Natural killer cell (primary cell): Measurements from ENCODE around the gene TMEM121B. TPM values are rescaled to one million over a fixed set of nuclear protein-coding genes. Genes with fewer than 3 reads are reported as not detected.

Experiments used
- ATAC-seq, 3 donors: fragments of 150-1000 bp in 2 of 3; fragments of 200-7000 bp in 1 of 3; cut with Tn5 transposase; 1 replicate in 1 of 3; 2 replicates in 2 of 3; pipeline ENCODE4 v1.10.0; 2021; ENCODE audit warnings: mild to moderate bottlenecking in 2 of 3, moderate library complexity in 2 of 3
- DNase-seq, 2 donors: peaks; one replicate each; pipeline versions ENCODE4 v3.0.0 to v3.0.0-alpha.2; 2013 to 2021; ENCODE audit warnings: mixed read lengths in 1 of 2
- H3K27ac ChIP-seq: one replicate; pipeline ENCODE4 v1.5.1; 2013; ENCODE audit warnings: mild to moderate bottlenecking, low read length
- H3K27me3 ChIP-seq: one replicate; pipeline ENCODE4 v1.6.1; 2013; ENCODE audit warnings: low read length; ENCODE audit not compliant: control insufficient read depth, insufficient read depth
- H3K36me3 ChIP-seq: one replicate; pipeline ENCODE4 v1.6.1; 2013; ENCODE audit warnings: low read length; ENCODE audit not compliant: control insufficient read depth, insufficient read depth
- H3K4me1 ChIP-seq: one replicate; pipeline ENCODE4 v1.6.1; 2013; ENCODE audit warnings: low read length; ENCODE audit not compliant: control insufficient read depth, insufficient read depth
- H3K4me3 ChIP-seq: one replicate; pipeline ENCODE4 v1.5.1; 2013; ENCODE audit warnings: low read length
- H3K9me3 ChIP-seq: one replicate; pipeline ENCODE4 v1.6.1; 2013; ENCODE audit warnings: low read length; ENCODE audit not compliant: control insufficient read depth, insufficient read depth
- H3K27ac Mint-ChIP-seq, 2 donors: one replicate each; pipeline ENCODE4 v1.8.0; 2022; ENCODE audit warnings: mild to moderate bottlenecking in 2 of 2, mixed read lengths in 2 of 2, moderate library complexity in 1 of 2
- H3K27me3 Mint-ChIP-seq, 2 donors: one replicate each; pipeline ENCODE4 v1.8.0; 2022; ENCODE audit warnings: low read depth in 2 of 2, mixed read lengths in 2 of 2
- H3K36me3 Mint-ChIP-seq: one replicate; pipeline ENCODE4 v1.8.0; 2022; ENCODE audit warnings: mixed read lengths
- H3K4me1 Mint-ChIP-seq, 2 donors: one replicate each; pipeline ENCODE4 v1.8.0; 2022; ENCODE audit warnings: mixed read lengths in 2 of 2
- H3K4me3 Mint-ChIP-seq: one replicate; pipeline ENCODE4 v1.8.0; 2022; ENCODE audit warnings: mild to moderate bottlenecking, moderate library complexity, mixed read lengths
- H3K9me3 Mint-ChIP-seq, 2 donors: one replicate each; pipeline ENCODE4 v1.8.0; 2022; ENCODE audit warnings: mixed read lengths in 2 of 2
- WGBS: methylation state at CpG from one replicate; pipeline ENCODE4 v1.1.7; 2013; ENCODE audit warnings: missing lambda C conversion rate; ENCODE audit not compliant: insufficient coverage; 5-methylcytosine and 5-hydroxymethylcytosine counted together
- intact Hi-C: fragments of 100-400 bp; cut with micrococcal nuclease; formaldehyde crosslinking; loops from one replicate; pipeline ENCODE4 v1.14.2; 2022
- total RNA-seq, 4 donors: library from RNA; stranded (reverse); fragments of 120-200 nt in 1 of 4; gene quantifications; one replicate each; pipeline versions ENCODE4 v1.2.3 to v1.2.4, GENCODE V29; 2013 to 2022
- TF ChIP-seq, protein P1 (sequence below): fragments of 200-600 bp; IDR thresholded peaks from one replicate; pipeline ENCODE4 v1.8.0; 2022; ENCODE audit warnings: antibody characterized with exemption

Gene TMEM121B
- total RNA-seq, 3 donors from 2014 or later (not counting 1 experiment from before 2014, with no cell fraction given): 0.18 to 0.35 TPM; not detected in 1

DNA sequence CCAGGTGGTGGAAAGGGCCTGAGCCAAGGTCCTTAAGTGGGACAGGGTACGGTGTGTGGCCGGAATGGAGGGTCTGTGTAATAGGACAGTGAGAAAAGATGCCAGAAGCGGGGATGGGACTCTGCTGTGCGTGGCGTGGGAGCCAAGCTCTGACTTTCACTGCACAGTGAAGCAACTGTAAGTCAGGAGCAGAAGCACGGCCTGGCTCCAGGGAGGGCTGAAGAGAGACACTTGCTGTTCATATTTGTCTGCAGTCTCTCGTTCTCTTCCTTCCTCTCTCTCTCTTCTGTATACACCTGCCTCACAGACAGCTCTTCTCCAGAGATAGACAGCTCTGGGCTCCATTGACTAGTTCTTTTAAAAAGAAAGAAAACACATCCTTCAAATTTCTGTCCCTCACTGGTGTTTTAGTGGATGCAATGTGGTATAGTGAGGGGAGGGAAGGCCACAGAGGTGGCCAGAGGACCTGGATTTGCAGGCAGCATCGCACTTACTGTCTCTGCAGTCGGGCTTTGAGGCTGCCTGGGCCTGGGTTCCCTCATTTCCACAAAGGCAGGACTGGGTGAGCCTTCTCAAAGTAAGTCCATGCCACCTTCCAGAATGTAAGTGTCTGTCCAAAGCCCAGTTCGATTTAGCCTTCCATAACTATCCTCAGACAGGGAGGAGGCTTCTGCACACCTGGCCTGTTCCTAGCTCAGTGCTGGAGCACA, 34.2 kb downstream of the TMEM121B start:
- DNase-seq (peak in 1 of 2 donors; percentile 54), ATAC-seq (no peak)
- intact Hi-C loops: loop anchor here (10.0 kb wide), 1 partner anchor 688 kb away; the partner anchor contains the start of gene BID
- H3K9me3 ChIP-seq: no peaks in the 10 kb centered on the region
- TF ChIP-seq, protein P1, sequence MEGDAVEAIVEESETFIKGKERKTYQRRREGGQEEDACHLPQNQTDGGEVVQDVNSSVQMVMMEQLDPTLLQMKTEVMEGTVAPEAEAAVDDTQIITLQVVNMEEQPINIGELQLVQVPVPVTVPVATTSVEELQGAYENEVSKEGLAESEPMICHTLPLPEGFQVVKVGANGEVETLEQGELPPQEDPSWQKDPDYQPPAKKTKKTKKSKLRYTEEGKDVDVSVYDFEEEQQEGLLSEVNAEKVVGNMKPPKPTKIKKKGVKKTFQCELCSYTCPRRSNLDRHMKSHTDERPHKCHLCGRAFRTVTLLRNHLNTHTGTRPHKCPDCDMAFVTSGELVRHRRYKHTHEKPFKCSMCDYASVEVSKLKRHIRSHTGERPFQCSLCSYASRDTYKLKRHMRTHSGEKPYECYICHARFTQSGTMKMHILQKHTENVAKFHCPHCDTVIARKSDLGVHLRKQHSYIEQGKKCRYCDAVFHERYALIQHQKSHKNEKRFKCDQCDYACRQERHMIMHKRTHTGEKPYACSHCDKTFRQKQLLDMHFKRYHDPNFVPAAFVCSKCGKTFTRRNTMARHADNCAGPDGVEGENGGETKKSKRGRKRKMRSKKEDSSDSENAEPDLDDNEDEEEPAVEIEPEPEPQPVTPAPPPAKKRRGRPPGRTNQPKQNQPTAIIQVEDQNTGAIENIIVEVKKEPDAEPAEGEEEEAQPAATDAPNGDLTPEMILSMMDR: no peak
- peaks cover 57% of the 10 kb centered on the region for H3K4me1 ChIP-seq
- H3K36me3 Mint-ChIP-seq: no peaks in the 10 kb centered on the region
- H3K36me3 ChIP-seq: no peaks in the 10 kb centered on the region
- peak overlapping the region; percentile 76 to 91 for H3K27ac Mint-ChIP-seq
- no peak overlapping the region for H3K4me3 ChIP-seq
- H3K9me3 Mint-ChIP-seq: no peaks in the 10 kb centered on the region
- no peaks in the 10 kb centered on the region for H3K27me3 Mint-ChIP-seq
- no peak overlapping the region for H3K27ac ChIP-seq
- peaks cover 39 to 59% of the 10 kb centered on the region in 2 donors for H3K4me1 Mint-ChIP-seq
- peak overlapping the region; percentile 96 for H3K4me3 Mint-ChIP-seq
- 67% methylated on average over 9 of the region's 10 CpGs for WGBS
- H3K27me3 ChIP-seq: no peaks in the 10 kb centered on the region

- no peaks in the 10 kb centered on the region for H3K27me3 ChIP-seq
These were observed 34.9 kb downstream of the TMEM121B start for GRCh38 chr22:17086296-17086695.

DNA sequence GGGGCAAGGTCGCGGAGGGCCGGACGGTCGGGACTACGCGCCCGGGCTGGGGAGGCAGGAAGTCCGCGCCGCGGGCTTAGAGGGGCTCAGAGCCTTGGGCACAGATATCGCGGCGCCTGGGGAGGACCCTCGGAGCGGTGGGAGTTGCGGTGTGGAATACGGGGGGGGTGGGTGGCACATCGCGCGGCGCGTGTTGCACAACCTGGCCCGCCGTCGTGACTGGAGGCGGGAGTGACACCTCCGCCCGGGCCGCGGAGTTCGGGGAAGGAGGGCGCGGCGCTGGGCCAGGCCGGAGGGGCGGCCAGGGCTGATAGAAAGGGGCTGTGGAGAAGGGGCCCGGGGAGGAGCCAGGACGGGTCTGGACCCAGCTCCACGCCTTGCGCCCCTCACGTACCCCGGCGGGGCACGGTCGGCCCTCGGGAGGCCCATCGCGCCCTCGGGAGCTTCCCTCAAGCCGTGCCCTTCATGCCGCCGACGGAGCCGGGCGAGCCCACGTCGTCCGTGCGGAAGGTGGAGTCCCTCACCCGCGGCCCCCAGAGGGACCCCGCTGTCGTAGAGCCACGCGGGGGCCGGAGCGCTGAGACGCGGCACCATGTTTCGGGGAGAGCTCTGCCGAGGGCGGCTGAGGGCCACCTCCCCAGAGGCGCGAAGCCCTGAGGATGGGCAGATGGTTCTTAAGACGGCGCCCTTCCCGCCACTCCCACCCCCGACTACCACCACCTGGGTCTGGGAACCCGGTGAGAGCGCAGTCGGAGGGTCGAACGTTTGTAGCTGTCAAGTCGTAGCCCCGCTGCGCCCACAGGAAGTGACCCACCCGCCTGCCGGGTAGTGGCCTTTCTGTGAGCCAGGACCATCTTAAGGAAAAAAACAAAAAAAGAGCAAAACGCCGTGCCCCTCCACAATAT, 35.6 kb downstream of the TMEM121B start:
- Mint-ChIP-seq H3K9me3 (no peaks in the 10 kb centered on the region), H3K27ac (peak overlapping the region; percentile 83 to 91), H3K4me3 (peak overlapping the region; percentile 96), H3K4me1 (peaks cover 29 to 49% of the 10 kb centered on the region in 2 donors), H3K27me3 (peaks cover 0 to 3% of the 10 kb centered on the region in 2 donors), H3K36me3 (no peaks in the 10 kb centered on the region)
- H3K27ac ChIP-seq: peak overlapping the region; percentile 68
- DNase-seq (peak; percentile 35 to 58), ATAC-seq (peak; percentile 25 to 34 (median 28))
- WGBS: 2% methylated on average over 91 of the region's 92 CpGs
- peaks cover 54% of the 10 kb centered on the region for H3K4me1 ChIP-seq
- no peaks in the 10 kb centered on the region for H3K27me3 ChIP-seq
- H3K4me3 ChIP-seq: peak overlapping the region; percentile 83
- H3K9me3 ChIP-seq: no peaks in the 10 kb centered on the region
- H3K36me3 ChIP-seq: no peaks in the 10 kb centered on the region
- intact Hi-C loops: loop anchor here (10.0 kb wide), 1 partner anchor 689 kb away; the partner anchor contains the start of gene BID
- TF ChIP-seq, protein P1: no peak

More at GRCh38 chr22:17086296-17086695, 34.9 kb downstream of the TMEM121B start:
- DNase-seq: peak in 1 of 2 donors; percentile 48
- no peak overlapping the region for H3K27ac ChIP-seq
- peak overlapping the region; percentile 83 for H3K4me3 ChIP-seq
- Mint-ChIP-seq H3K9me3 (no peaks in the 10 kb centered on the region), H3K27me3 (no peaks in the 10 kb centered on the region), H3K4me1 (peaks cover 35 to 55% of the 10 kb centered on the region in 2 donors), H3K27ac (peak overlapping the region in 1 of 2 donors; percentile 91), H3K36me3 (no peaks in the 10 kb centered on the region), H3K4me3 (peak overlapping the region; percentile 96)
- intact Hi-C loops: loop anchor here (10.0 kb wide), 1 partner anchor 689 kb away; the partner anchor contains the start of gene BID
- TF ChIP-seq, protein P1: no peak
- peaks cover 54% of the 10 kb centered on the region for H3K4me1 ChIP-seq
- H3K9me3 ChIP-seq: no peaks in the 10 kb centered on the region
- H3K36me3 ChIP-seq: no peaks in the 10 kb centered on the region
- no peak for ATAC-seq
- WGBS: 85% methylated on average over 7 of the region's 7 CpGs
